Endothelial cell (in vitro differentiated cells): ENCODE results near the gene AGBL1. TPM values are rescaled to one million over a fixed set of nuclear protein-coding genes. Genes with fewer than 3 reads are reported as not detected.

ENCODE experiments used
- DNase-seq: peaks from one replicate; pipeline ENCODE4 v3.0.0; 2021; ENCODE audit warnings: low spot score
- H3K27ac Mint-ChIP-seq: one replicate; pipeline ENCODE4 v1.8.0; 2021; ENCODE audit warnings: mixed read lengths, inconsistent platforms; ENCODE audit not compliant: unreplicated experiment
- H3K27me3 Mint-ChIP-seq: one replicate; pipeline ENCODE4 v1.8.0; 2021; ENCODE audit warnings: mild to moderate bottlenecking, moderate library complexity, mixed read lengths, inconsistent platforms; ENCODE audit not compliant: unreplicated experiment
- H3K36me3 Mint-ChIP-seq: one replicate; pipeline ENCODE4 v1.8.0; 2021; ENCODE audit warnings: mild to moderate bottlenecking, low read depth, mixed read lengths, inconsistent platforms; ENCODE audit not compliant: unreplicated experiment
- H3K4me1 Mint-ChIP-seq: one replicate; pipeline ENCODE4 v1.8.0; 2021; ENCODE audit warnings: mild to moderate bottlenecking, mixed read lengths, inconsistent platforms; ENCODE audit not compliant: unreplicated experiment
- H3K4me3 Mint-ChIP-seq: one replicate; pipeline ENCODE4 v1.8.0; 2021; ENCODE audit warnings: mild to moderate bottlenecking, mixed read lengths, inconsistent platforms; ENCODE audit not compliant: unreplicated experiment
- H3K9me3 Mint-ChIP-seq: one replicate; pipeline ENCODE4 v1.8.0; 2021; ENCODE audit warnings: mixed read lengths, inconsistent platforms; ENCODE audit not compliant: unreplicated experiment
- CTCF ChIP-seq: fragments of 200-600 bp; sonication (generic); IDR thresholded peaks from one replicate; pipeline ENCODE4 v1.5.0; 2021; ENCODE audit warnings: antibody characterized with exemption; ENCODE audit not compliant: unreplicated experiment
- total RNA-seq: library from RNA; stranded (reverse); fragmentation: NEBNext Ultra II Directional; extraction: Animal tissue kit (Norgen Biotek cat#: 25700); gene quantifications from one replicate; pipeline ENCODE4 v1.2.1, GENCODE V29; 2021; ENCODE audit not compliant: unreplicated experiment

Gene AGBL1
- total RNA-seq, 1 donor from 2014 or later = 0.03 TPM

GRCh38 chr15:86205096-86205495 is 125.4 kb downstream of the AGBL1 start:
- no peaks in the 10 kb centered on the region for H3K4me1 Mint-ChIP-seq
- no peaks in the 10 kb centered on the region for H3K36me3 Mint-ChIP-seq
- no peak overlapping the region for H3K4me3 Mint-ChIP-seq
- no peak for DNase-seq
- H3K9me3 Mint-ChIP-seq = no peaks in the 10 kb centered on the region
- no peak overlapping the region for H3K27ac Mint-ChIP-seq
- no peak for TF ChIP-seq CTCF
- peaks cover 3% of the 10 kb centered on the region for H3K27me3 Mint-ChIP-seq

GRCh38 chr15:86213420-86213819 is 133.7 kb downstream of the AGBL1 start:
- Mint-ChIP-seq H3K4me3 (no peak overlapping the region), H3K4me1 (no peaks in the 10 kb centered on the region), H3K27me3 (peaks cover 4% of the 10 kb centered on the region), H3K27ac (no peak overlapping the region), H3K36me3 (peaks cover 4% of the 10 kb centered on the region), H3K9me3 (peaks cover 4% of the 10 kb centered on the region)
- DNase-seq = no peak
- peak; percentile 12 for TF ChIP-seq CTCF

- Mint-ChIP-seq H3K4me3 (no peak overlapping the region), H3K4me1 (no peaks in the 10 kb centered on the region), H3K27me3 (peaks cover 4% of the 10 kb centered on the region), H3K36me3 (peaks cover 4% of the 10 kb centered on the region), H3K27ac (no peak overlapping the region), H3K9me3 (peaks cover 4% of the 10 kb centered on the region)
- no peak for DNase-seq
- TF ChIP-seq CTCF = no peak
These were observed 134.2 kb downstream of the AGBL1 start for GRCh38 chr15:86213888-86214287.

- Mint-ChIP-seq H3K4me3 (no peak overlapping the region), H3K36me3 (peaks cover 4% of the 10 kb centered on the region), H3K27me3 (no peaks in the 10 kb centered on the region), H3K4me1 (no peaks in the 10 kb centered on the region), H3K9me3 (peaks cover 4% of the 10 kb centered on the region), H3K27ac (no peak overlapping the region)
- DNase-seq = no peak
- no peak for TF ChIP-seq CTCF
These were observed 141.4 kb downstream of the AGBL1 start for GRCh38 chr15:86221119-86221518.

- Mint-ChIP-seq H3K9me3 (no peaks in the 10 kb centered on the region), H3K4me3 (no peak overlapping the region), H3K27ac (no peak overlapping the region), H3K4me1 (peaks cover 27% of the 10 kb centered on the region), H3K27me3 (no peaks in the 10 kb centered on the region), H3K36me3 (no peaks in the 10 kb centered on the region)
- TF ChIP-seq CTCF = no peak
- DNase-seq = no peak
These were observed 149.6 kb downstream of the AGBL1 start for GRCh38 chr15:86229306-86229705.
